Peyer's patch (tissue), 4 donors: ENCODE data around the gene MACROD2. TPM values are rescaled to one million over a fixed set of nuclear protein-coding genes. Genes with fewer than 3 reads are reported as not detected.

Experiments used
- DNase-seq, 3 donors: peaks; one replicate each; pipeline ENCODE4 v3.0.0-alpha.2; 2017 to 2019
- H3K27ac ChIP-seq, 4 donors: fragments of 200-600 bp; sonication (generic); one replicate each; pipeline ENCODE4 v1.5.1; 2016 to 2019
- H3K27me3 ChIP-seq, 2 donors: fragments of 200-600 bp; sonication (generic); one replicate each; pipeline ENCODE4 v1.5.1; 2019
- H3K36me3 ChIP-seq, 3 donors: fragments of 200-600 bp; sonication (generic); one replicate each; pipeline ENCODE4 v1.5.1; 2016 to 2019
- H3K4me1 ChIP-seq, 4 donors: fragments of 200-600 bp; sonication (generic); one replicate each; pipeline ENCODE4 v1.5.1; 2016 to 2019
- H3K4me3 ChIP-seq, 4 donors: fragments of 200-600 bp; sonication (generic); 1 replicate in 3 of 4; 2 replicates in 1 of 4; pipeline ENCODE4 v1.5.1; 2016 to 2019; ENCODE audit warnings: mild to moderate bottlenecking in 1 of 4
- H3K9me3 ChIP-seq, 4 donors: fragments of 200-600 bp; sonication (generic); one replicate each; pipeline ENCODE4 v1.5.1; 2016 to 2019; ENCODE audit warnings: mild to moderate bottlenecking in 1 of 4
- POLR2A ChIP-seq, 2 donors: fragments of 450-650 bp; IDR thresholded peaks; one replicate each; pipeline ENCODE4 v1.5.1; 2017; ENCODE audit warnings: antibody characterized with exemption in 2 of 2, mild to moderate bottlenecking in 2 of 2, moderate library complexity in 2 of 2
- total RNA-seq, 4 donors: library from RNA; depleted of rRNA; stranded (reverse); fragments of >200 nt; gene quantifications; one replicate each; pipeline ENCODE4 v1.1.0, GENCODE V29; 2016
- TF ChIP-seq, protein P1 (sequence below), 6 experiments: fragments of 450-650 bp in 4 of 6; fragments of 200-600 bp in 2 of 6; sonication (generic) in 1 of 6; IDR thresholded peaks; one replicate each; pipeline ENCODE4 v1.5.1; 2017 to 2019; ENCODE audit warnings: antibody characterized with exemption in 6 of 6, mild to moderate bottlenecking in 3 of 6, moderate library complexity in 1 of 6

Gene MACROD2
- total RNA-seq, 4 donors from 2014 or later, result 2.5 to 10.7 (median 6.5) TPM

DNA sequence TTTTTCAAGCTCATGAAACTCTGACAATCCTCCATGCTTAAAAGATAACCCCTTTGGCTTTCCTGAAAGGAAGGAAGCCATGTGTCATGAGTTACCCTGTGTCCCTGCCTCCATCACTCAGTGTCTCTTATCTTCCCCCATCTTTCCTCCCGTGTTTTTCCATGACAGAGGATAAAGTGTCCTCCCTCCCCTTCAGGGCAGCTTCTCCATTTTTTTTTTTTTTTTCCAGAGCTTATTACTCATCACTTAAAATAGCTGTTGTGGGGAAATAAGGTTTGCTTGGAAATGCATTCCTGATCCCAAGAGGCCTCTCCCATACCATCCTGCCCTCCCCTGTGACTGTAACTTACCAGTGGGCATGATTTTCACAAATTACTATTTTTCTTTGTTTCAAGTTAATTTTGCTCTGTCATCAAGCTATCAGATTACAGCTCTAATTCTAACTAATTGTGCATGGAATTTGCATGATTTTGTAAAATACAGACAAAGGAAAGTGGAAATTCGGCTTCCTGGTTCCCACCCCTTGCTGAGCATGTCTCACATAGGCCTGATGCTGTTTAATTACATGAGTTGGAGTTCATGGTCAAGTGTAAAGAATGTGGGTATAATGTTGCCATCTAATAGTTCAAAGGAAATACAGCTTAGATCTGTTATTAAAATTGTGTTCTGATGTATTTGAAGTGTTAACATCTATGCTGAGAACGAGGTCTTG lies 956.5 kb downstream of the MACROD2 start:
- no peaks in the 10 kb centered on the region for H3K4me1 ChIP-seq
- DNase-seq, result no peak
- no peaks in the 10 kb centered on the region for H3K36me3 ChIP-seq
- no peak overlapping the region for H3K27ac ChIP-seq
- H3K27me3 ChIP-seq, result no peaks in the 10 kb centered on the region
- no peaks in the 10 kb centered on the region for H3K9me3 ChIP-seq
- no peak overlapping the region for H3K4me3 ChIP-seq
- no peak for TF ChIP-seq POLR2A (IDR thresholded peaks at IDR 0.05)
- TF ChIP-seq, protein P1, sequence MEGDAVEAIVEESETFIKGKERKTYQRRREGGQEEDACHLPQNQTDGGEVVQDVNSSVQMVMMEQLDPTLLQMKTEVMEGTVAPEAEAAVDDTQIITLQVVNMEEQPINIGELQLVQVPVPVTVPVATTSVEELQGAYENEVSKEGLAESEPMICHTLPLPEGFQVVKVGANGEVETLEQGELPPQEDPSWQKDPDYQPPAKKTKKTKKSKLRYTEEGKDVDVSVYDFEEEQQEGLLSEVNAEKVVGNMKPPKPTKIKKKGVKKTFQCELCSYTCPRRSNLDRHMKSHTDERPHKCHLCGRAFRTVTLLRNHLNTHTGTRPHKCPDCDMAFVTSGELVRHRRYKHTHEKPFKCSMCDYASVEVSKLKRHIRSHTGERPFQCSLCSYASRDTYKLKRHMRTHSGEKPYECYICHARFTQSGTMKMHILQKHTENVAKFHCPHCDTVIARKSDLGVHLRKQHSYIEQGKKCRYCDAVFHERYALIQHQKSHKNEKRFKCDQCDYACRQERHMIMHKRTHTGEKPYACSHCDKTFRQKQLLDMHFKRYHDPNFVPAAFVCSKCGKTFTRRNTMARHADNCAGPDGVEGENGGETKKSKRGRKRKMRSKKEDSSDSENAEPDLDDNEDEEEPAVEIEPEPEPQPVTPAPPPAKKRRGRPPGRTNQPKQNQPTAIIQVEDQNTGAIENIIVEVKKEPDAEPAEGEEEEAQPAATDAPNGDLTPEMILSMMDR (IDR thresholded peaks at IDR 0.05), result no peak

GRCh38 chr20:14953736-14954135 lies 958.4 kb downstream of the MACROD2 start:
- Histone ChIP-seq H3K27ac (no peak overlapping the region), H3K4me3 (no peak overlapping the region), H3K27me3 (no peaks in the 10 kb centered on the region), H3K9me3 (no peaks in the 10 kb centered on the region), H3K4me1 (no peaks in the 10 kb centered on the region), H3K36me3 (no peaks in the 10 kb centered on the region)
- DNase-seq, result no peak
- no peak for TF ChIP-seq POLR2A (IDR thresholded peaks at IDR 0.05)
- TF ChIP-seq, protein P1 (IDR thresholded peaks at IDR 0.05), result no peak

GRCh38 chr20:14955399-14955798 lies 960.1 kb downstream of the MACROD2 start:
- Histone ChIP-seq H3K27ac (no peak overlapping the region), H3K36me3 (no peaks in the 10 kb centered on the region), H3K27me3 (no peaks in the 10 kb centered on the region), H3K4me1 (no peaks in the 10 kb centered on the region), H3K9me3 (no peaks in the 10 kb centered on the region), H3K4me3 (no peak overlapping the region)
- TF ChIP-seq, protein P1 (IDR thresholded peaks at IDR 0.05), result no peak
- no peak for TF ChIP-seq POLR2A (IDR thresholded peaks at IDR 0.05)
- no peak for DNase-seq

DNA sequence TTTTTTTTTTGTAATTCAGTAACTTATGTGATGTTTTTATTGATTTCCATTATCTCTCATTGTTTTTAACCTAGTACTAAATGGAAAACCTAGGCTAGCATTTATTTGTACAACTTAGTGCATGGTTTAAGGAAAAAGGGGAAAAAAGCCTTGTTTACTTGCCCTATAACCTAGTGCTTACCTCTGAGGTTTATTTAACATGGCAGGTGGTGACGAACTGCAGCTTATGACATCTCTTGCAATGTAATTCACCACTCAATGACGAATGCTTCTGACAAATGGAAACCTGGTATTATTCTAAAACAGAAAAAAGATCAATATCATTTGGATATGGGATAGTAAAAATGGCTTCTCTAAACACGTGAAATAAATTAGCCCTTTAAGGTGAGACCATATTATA lies 960.7 kb downstream of the MACROD2 start:
- Histone ChIP-seq H3K9me3 (no peaks in the 10 kb centered on the region), H3K4me1 (no peaks in the 10 kb centered on the region), H3K36me3 (no peaks in the 10 kb centered on the region), H3K27ac (no peak overlapping the region), H3K27me3 (no peaks in the 10 kb centered on the region), H3K4me3 (no peak overlapping the region)
- no peak for DNase-seq
- no peak for TF ChIP-seq POLR2A (IDR thresholded peaks at IDR 0.05)
- TF ChIP-seq, protein P1 (IDR thresholded peaks at IDR 0.05), result no peak

DNA sequence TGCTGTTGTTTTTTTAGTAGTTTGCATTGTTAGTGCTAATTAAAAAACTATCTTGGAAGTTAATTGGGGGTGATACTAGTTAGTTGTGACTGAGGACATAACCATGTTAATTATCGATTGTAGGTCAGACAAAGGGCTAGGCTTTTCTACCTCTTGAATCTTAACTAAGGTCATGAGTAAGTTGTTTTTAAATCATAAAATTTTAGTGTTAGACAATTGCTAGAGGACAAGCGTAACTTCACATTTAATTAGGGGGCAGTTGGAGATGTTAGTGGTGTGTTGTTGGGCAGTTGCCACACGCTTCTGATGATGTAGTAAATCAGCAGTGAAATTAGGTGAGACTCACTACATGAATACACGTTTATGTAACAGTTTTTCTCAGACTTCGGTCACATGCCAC lies 961.2 kb downstream of the MACROD2 start:
- Histone ChIP-seq H3K9me3 (no peaks in the 10 kb centered on the region), H3K36me3 (no peaks in the 10 kb centered on the region)

More for the DNA sequence above, 961.2 kb downstream of the MACROD2 start:
- no peaks in the 10 kb centered on the region for H3K27me3 ChIP-seq
- no peak for DNase-seq
- TF ChIP-seq, protein P1 (IDR thresholded peaks at IDR 0.05), result no peak
- TF ChIP-seq POLR2A (IDR thresholded peaks at IDR 0.05), result no peak
- no peak overlapping the region for H3K4me3 ChIP-seq
- no peak overlapping the region for H3K27ac ChIP-seq
- no peaks in the 10 kb centered on the region for H3K4me1 ChIP-seq
